ENCODE results near the gene DUS2. TPM values are rescaled to one million over a fixed set of nuclear protein-coding genes. Genes with fewer than 3 reads are reported as not detected.

Gene DUS2
- polyA plus RNA-seq, 1 donor (not counting 4 experiments of a cell fraction or from before 2014, with no cell fraction given): 22.9 TPM

GRCh38 chr16:67987460-67988160, 35.5 kb upstream of the DUS2 start:
- H2AFZ ChIP-seq (ENCODE audit: control insufficient read depth, low read length): no peak overlapping the region
- H3K9me3 ChIP-seq (ENCODE audit: control insufficient read depth, low read depth, low read length): no peaks in the 10 kb centered on the region
- TF ChIP-seq, protein P1, sequence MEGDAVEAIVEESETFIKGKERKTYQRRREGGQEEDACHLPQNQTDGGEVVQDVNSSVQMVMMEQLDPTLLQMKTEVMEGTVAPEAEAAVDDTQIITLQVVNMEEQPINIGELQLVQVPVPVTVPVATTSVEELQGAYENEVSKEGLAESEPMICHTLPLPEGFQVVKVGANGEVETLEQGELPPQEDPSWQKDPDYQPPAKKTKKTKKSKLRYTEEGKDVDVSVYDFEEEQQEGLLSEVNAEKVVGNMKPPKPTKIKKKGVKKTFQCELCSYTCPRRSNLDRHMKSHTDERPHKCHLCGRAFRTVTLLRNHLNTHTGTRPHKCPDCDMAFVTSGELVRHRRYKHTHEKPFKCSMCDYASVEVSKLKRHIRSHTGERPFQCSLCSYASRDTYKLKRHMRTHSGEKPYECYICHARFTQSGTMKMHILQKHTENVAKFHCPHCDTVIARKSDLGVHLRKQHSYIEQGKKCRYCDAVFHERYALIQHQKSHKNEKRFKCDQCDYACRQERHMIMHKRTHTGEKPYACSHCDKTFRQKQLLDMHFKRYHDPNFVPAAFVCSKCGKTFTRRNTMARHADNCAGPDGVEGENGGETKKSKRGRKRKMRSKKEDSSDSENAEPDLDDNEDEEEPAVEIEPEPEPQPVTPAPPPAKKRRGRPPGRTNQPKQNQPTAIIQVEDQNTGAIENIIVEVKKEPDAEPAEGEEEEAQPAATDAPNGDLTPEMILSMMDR (optimal IDR thresholded peaks at IDR 0.05 in 1 of 3, IDR thresholded peaks at IDR 0.05 in 1 of 3, conservative IDR thresholded peaks at IDR 0.05 in 1 of 3; ENCODE audit: extremely low read depth in 1 of 3, insufficient read depth in 2 of 3, low read length in 3 of 3): no peak
- TF ChIP-seq EZH2 (IDR thresholded peaks at IDR 0.05; ENCODE audit: low read length): no peak
- peaks cover 24% of the 10 kb centered on the region for H3K4me1 ChIP-seq (ENCODE audit: control insufficient read depth, extremely low read depth, insufficient read depth, low read length)
- dilution Hi-C loops (cut with MboI; ENCODE audit: extremely low pct_ligation_motif_present, low sequenced_read_pairs): no loop called here
- H3K27me3 ChIP-seq (ENCODE audit: control insufficient read depth, extremely low read depth, insufficient read depth, low read length): no peaks in the 10 kb centered on the region
- H3K27ac ChIP-seq (ENCODE audit: control insufficient read depth, insufficient read depth, low read length): no peak overlapping the region
- H3K36me3 ChIP-seq (ENCODE audit: control insufficient read depth in 2 of 2, extremely low read depth in 1 of 2, insufficient read depth in 2 of 2, low read length in 2 of 2): no peaks in the 10 kb centered on the region
- H3K9me1 ChIP-seq (ENCODE audit: control insufficient read depth, extremely low read depth, insufficient read depth, low read length): no peaks in the 10 kb centered on the region
- no peaks in the 10 kb centered on the region for H3K79me2 ChIP-seq (ENCODE audit: control insufficient read depth, insufficient read depth, low read length)
- FAIRE-seq (no peak), DNase-seq (ENCODE audit: low read depth, low spot score) (no peak)
- no peak overlapping the region for H3K4me2 ChIP-seq (ENCODE audit: control insufficient read depth, extremely low read depth, insufficient read depth, low read depth, low read length)
- H3K4me3 ChIP-seq (ENCODE audit: control insufficient read depth in 2 of 3, extremely low read depth in 1 of 3, insufficient read depth in 2 of 3, low read depth in 1 of 3, low read length in 3 of 3): no peak overlapping the region
- H3K9ac ChIP-seq (ENCODE audit: control insufficient read depth, extremely low read depth, insufficient read depth, low read length): no peak overlapping the region
- H4K20me1 ChIP-seq (ENCODE audit: control insufficient read depth, extremely low read depth, insufficient read depth, low read length): no peaks in the 10 kb centered on the region

GRCh38 chr16:67988675-67989074, 34.4 kb upstream of the DUS2 start:
- Histone ChIP-seq H3K4me3 (ENCODE audit: control insufficient read depth in 2 of 3, extremely low read depth in 1 of 3, insufficient read depth in 2 of 3, low read depth in 1 of 3, low read length in 3 of 3) (no peak overlapping the region), H3K36me3 (ENCODE audit: control insufficient read depth in 2 of 2, extremely low read depth in 1 of 2, insufficient read depth in 2 of 2, low read length in 2 of 2) (no peaks in the 10 kb centered on the region), H3K4me1 (ENCODE audit: control insufficient read depth, extremely low read depth, insufficient read depth, low read length) (peaks cover 19% of the 10 kb centered on the region), H3K9me3 (ENCODE audit: control insufficient read depth, low read depth, low read length) (no peaks in the 10 kb centered on the region), H3K4me2 (ENCODE audit: control insufficient read depth, extremely low read depth, insufficient read depth, low read depth, low read length) (no peak overlapping the region), H3K9ac (ENCODE audit: control insufficient read depth, extremely low read depth, insufficient read depth, low read length) (no peak overlapping the region), H3K27me3 (ENCODE audit: control insufficient read depth, extremely low read depth, insufficient read depth, low read length) (no peaks in the 10 kb centered on the region), H3K27ac (ENCODE audit: control insufficient read depth, insufficient read depth, low read length) (no peak overlapping the region), H4K20me1 (ENCODE audit: control insufficient read depth, extremely low read depth, insufficient read depth, low read length) (no peaks in the 10 kb centered on the region), H3K9me1 (ENCODE audit: control insufficient read depth, extremely low read depth, insufficient read depth, low read length) (no peaks in the 10 kb centered on the region), H3K79me2 (ENCODE audit: control insufficient read depth, insufficient read depth, low read length) (no peaks in the 10 kb centered on the region), H2AFZ (ENCODE audit: control insufficient read depth, low read length) (no peak overlapping the region)
- no peak for FAIRE-seq
- dilution Hi-C loops (cut with MboI; ENCODE audit: extremely low pct_ligation_motif_present, low sequenced_read_pairs): no loop called here
- TF ChIP-seq, protein P1 (optimal IDR thresholded peaks at IDR 0.05 in 1 of 3, IDR thresholded peaks at IDR 0.05 in 1 of 3, conservative IDR thresholded peaks at IDR 0.05 in 1 of 3; ENCODE audit: extremely low read depth in 1 of 3, insufficient read depth in 2 of 3, low read length in 3 of 3): no peak
- TF ChIP-seq EZH2 (IDR thresholded peaks at IDR 0.05; ENCODE audit: low read length): no peak
- no peak for DNase-seq (ENCODE audit: low read depth, low spot score)
